Measurements from ENCODE around the gene ADAM12. TPM values are rescaled to one million over a fixed set of nuclear protein-coding genes. Genes with fewer than 3 reads are reported as not detected.

The ADAM12 gene
- total and polyA plus RNA-seq, 9 of the 15 experiments (the other 6 are each of a cell fraction or from before 2014, with no cell fraction given): not detected

GRCh38 chr10:126199221-126199998, 188.9 kb downstream of the ADAM12 start (continued):
- TF ChIP-seq HNRNPK (IDR thresholded peaks at IDR 0.05; ENCODE audit: low read depth, low read length, poor library complexity, severe bottlenecking) (no peak), KLF6 (CRISPR knock-in tag; IDR thresholded peaks at IDR 0.05; ENCODE audit: borderline replicate concordance) (no peak), MAFK (IDR thresholded peaks at IDR 0.05; ENCODE audit: low read length) (peak; percentile 85), IRF1 (CRISPR knock-in tag; IDR thresholded peaks at IDR 0.05; ENCODE audit: borderline replicate concordance) (no peak), ZNF766 (CRISPR knock-in tag; conservative IDR thresholded peaks at IDR 0.05) (peak; percentile 95), DMBX1 (CRISPR knock-in tag; IDR thresholded peaks at IDR 0.05; ENCODE audit: borderline replicate concordance) (peak; percentile 67; the same call in 1 of the 2 replicates), HOXB6 (CRISPR knock-in tag; IDR thresholded peaks at IDR 0.05; ENCODE audit: borderline replicate concordance) (no peak), MTF1 (CRISPR knock-in tag; IDR thresholded peaks at IDR 0.05; ENCODE audit: borderline replicate concordance) (no peak), BRF1 (IDR thresholded peaks at IDR 0.05; ENCODE audit: borderline replicate concordance, extremely low read depth, insufficient read length) (no peak)
- TF ChIP-seq, protein P1, sequence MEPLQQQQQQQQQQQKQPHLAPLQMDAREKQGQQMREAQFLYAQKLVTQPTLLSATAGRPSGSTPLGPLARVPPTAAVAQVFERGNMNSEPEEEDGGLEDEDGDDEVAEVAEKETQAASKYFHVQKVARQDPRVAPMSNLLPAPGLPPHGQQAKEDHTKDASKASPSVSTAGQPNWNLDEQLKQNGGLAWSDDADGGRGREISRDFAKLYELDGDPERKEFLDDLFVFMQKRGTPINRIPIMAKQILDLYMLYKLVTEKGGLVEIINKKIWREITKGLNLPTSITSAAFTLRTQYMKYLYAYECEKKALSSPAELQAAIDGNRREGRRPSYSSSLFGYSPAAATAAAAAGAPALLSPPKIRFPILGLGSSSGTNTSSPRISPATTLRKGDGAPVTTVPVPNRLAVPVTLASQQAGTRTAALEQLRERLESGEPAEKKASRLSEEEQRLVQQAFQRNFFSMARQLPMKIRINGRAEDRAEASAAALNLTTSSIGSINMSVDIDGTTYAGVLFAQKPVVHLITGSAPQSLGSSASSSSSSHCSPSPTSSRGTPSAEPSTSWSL (CRISPR knock-in tag; IDR thresholded peaks at IDR 0.05; ENCODE audit: borderline replicate concordance): no peak
- TF ChIP-seq, protein P2, sequence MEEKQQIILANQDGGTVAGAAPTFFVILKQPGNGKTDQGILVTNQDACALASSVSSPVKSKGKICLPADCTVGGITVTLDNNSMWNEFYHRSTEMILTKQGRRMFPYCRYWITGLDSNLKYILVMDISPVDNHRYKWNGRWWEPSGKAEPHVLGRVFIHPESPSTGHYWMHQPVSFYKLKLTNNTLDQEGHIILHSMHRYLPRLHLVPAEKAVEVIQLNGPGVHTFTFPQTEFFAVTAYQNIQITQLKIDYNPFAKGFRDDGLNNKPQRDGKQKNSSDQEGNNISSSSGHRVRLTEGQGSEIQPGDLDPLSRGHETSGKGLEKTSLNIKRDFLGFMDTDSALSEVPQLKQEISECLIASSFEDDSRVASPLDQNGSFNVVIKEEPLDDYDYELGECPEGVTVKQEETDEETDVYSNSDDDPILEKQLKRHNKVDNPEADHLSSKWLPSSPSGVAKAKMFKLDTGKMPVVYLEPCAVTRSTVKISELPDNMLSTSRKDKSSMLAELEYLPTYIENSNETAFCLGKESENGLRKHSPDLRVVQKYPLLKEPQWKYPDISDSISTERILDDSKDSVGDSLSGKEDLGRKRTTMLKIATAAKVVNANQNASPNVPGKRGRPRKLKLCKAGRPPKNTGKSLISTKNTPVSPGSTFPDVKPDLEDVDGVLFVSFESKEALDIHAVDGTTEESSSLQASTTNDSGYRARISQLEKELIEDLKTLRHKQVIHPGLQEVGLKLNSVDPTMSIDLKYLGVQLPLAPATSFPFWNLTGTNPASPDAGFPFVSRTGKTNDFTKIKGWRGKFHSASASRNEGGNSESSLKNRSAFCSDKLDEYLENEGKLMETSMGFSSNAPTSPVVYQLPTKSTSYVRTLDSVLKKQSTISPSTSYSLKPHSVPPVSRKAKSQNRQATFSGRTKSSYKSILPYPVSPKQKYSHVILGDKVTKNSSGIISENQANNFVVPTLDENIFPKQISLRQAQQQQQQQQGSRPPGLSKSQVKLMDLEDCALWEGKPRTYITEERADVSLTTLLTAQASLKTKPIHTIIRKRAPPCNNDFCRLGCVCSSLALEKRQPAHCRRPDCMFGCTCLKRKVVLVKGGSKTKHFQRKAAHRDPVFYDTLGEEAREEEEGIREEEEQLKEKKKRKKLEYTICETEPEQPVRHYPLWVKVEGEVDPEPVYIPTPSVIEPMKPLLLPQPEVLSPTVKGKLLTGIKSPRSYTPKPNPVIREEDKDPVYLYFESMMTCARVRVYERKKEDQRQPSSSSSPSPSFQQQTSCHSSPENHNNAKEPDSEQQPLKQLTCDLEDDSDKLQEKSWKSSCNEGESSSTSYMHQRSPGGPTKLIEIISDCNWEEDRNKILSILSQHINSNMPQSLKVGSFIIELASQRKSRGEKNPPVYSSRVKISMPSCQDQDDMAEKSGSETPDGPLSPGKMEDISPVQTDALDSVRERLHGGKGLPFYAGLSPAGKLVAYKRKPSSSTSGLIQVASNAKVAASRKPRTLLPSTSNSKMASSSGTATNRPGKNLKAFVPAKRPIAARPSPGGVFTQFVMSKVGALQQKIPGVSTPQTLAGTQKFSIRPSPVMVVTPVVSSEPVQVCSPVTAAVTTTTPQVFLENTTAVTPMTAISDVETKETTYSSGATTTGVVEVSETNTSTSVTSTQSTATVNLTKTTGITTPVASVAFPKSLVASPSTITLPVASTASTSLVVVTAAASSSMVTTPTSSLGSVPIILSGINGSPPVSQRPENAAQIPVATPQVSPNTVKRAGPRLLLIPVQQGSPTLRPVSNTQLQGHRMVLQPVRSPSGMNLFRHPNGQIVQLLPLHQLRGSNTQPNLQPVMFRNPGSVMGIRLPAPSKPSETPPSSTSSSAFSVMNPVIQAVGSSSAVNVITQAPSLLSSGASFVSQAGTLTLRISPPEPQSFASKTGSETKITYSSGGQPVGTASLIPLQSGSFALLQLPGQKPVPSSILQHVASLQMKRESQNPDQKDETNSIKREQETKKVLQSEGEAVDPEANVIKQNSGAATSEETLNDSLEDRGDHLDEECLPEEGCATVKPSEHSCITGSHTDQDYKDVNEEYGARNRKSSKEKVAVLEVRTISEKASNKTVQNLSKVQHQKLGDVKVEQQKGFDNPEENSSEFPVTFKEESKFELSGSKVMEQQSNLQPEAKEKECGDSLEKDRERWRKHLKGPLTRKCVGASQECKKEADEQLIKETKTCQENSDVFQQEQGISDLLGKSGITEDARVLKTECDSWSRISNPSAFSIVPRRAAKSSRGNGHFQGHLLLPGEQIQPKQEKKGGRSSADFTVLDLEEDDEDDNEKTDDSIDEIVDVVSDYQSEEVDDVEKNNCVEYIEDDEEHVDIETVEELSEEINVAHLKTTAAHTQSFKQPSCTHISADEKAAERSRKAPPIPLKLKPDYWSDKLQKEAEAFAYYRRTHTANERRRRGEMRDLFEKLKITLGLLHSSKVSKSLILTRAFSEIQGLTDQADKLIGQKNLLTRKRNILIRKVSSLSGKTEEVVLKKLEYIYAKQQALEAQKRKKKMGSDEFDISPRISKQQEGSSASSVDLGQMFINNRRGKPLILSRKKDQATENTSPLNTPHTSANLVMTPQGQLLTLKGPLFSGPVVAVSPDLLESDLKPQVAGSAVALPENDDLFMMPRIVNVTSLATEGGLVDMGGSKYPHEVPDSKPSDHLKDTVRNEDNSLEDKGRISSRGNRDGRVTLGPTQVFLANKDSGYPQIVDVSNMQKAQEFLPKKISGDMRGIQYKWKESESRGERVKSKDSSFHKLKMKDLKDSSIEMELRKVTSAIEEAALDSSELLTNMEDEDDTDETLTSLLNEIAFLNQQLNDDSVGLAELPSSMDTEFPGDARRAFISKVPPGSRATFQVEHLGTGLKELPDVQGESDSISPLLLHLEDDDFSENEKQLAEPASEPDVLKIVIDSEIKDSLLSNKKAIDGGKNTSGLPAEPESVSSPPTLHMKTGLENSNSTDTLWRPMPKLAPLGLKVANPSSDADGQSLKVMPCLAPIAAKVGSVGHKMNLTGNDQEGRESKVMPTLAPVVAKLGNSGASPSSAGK (IDR thresholded peaks at IDR 0.05): peak; percentile 72

All from K562 (cell line).